ENCODE data around the gene ANKRD50.

Gene ANKRD50

GRCh38 chr4:124644621-124645020 lies 67.9 kb downstream of the ANKRD50 start:
- H3K4me3 ChIP-seq (ENCODE audit: low read depth, low read length), result no peak overlapping the region
- TF ChIP-seq, protein P1, sequence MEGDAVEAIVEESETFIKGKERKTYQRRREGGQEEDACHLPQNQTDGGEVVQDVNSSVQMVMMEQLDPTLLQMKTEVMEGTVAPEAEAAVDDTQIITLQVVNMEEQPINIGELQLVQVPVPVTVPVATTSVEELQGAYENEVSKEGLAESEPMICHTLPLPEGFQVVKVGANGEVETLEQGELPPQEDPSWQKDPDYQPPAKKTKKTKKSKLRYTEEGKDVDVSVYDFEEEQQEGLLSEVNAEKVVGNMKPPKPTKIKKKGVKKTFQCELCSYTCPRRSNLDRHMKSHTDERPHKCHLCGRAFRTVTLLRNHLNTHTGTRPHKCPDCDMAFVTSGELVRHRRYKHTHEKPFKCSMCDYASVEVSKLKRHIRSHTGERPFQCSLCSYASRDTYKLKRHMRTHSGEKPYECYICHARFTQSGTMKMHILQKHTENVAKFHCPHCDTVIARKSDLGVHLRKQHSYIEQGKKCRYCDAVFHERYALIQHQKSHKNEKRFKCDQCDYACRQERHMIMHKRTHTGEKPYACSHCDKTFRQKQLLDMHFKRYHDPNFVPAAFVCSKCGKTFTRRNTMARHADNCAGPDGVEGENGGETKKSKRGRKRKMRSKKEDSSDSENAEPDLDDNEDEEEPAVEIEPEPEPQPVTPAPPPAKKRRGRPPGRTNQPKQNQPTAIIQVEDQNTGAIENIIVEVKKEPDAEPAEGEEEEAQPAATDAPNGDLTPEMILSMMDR (IDR thresholded peaks at IDR 0.05; ENCODE audit: low read depth, low read length), result no peak
- peak; percentile 13 for DNase-seq (ENCODE audit: low read depth, low spot score)
- in situ Hi-C loops (cut with HindIII; ENCODE audit: low sequenced_read_pairs), result no loop called here

DNA sequence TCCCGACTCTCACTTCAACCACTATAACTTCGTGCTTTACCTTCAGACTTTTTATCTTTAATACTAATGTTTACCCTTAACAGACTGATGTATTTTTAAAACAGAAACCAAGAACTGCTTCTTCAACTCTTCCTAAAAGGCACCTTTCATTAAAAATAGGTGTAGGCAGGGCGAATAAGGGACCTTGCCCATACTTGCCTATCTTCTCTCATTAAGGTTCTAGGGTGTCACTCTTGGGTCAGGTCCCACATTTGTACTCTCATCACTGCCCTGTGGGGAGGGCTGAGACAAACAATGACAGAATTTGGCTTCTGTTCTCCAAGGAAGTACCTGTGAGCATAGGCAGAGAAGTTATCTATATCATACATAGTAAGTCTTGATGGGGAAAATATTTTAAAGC lies 69.7 kb downstream of the ANKRD50 start:
- H3K4me3 ChIP-seq (ENCODE audit: low read depth, low read length), result no peak overlapping the region
- TF ChIP-seq, protein P1 (IDR thresholded peaks at IDR 0.05; ENCODE audit: low read depth, low read length), result no peak
- in situ Hi-C loops (cut with HindIII; ENCODE audit: low sequenced_read_pairs), result no loop called here
- no peak for DNase-seq (ENCODE audit: low read depth, low spot score)

DNA sequence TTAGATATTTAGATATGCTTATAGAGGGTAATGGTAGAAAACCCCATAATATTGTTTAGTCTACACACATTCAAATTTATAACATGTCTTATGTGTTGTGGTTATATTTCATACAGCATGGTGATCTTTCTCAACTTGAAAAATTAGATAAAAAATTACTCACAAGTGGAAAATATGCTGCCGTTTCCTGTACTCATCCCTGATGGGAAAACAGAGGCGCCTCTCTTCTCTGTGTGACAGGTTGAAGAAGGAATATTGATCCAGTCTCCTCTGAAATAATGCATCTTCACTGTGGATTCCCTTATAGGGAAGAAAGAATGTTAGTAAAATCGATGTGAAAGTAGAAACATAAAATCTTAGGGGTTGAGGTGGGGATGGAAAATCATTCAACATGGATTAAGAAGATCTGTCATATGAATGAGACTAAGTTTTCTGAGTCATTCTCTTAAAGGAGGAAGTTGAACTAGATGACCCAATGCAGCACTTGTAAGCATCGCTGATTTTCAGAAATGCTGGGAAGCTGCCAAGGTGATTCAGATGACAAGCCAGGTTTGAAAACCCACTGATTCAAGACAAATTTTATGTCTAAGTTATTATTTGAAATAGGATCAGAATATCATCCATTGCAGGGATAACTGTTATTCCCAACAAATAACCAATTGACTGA lies 70.7 kb downstream of the ANKRD50 start:
- in situ Hi-C loops (cut with HindIII; ENCODE audit: low sequenced_read_pairs), result no loop called here
- TF ChIP-seq, protein P1 (IDR thresholded peaks at IDR 0.05; ENCODE audit: low read depth, low read length), result no peak
- H3K4me3 ChIP-seq (ENCODE audit: low read depth, low read length), result no peak overlapping the region
- DNase-seq (ENCODE audit: low read depth, low spot score), result peak; percentile 81

GRCh38 chr4:124640022-124640730 lies 72.4 kb downstream of the ANKRD50 start:
- no peak overlapping the region for H3K4me3 ChIP-seq (ENCODE audit: low read depth, low read length)
- in situ Hi-C loops (cut with HindIII; ENCODE audit: low sequenced_read_pairs), result no loop called here
- TF ChIP-seq, protein P1 (IDR thresholded peaks at IDR 0.05; ENCODE audit: low read depth, low read length), result no peak
- peak; percentile 85 for DNase-seq (ENCODE audit: low read depth, low spot score)

- in situ Hi-C loops (cut with HindIII; ENCODE audit: low sequenced_read_pairs), result no loop called here
- no peak overlapping the region for H3K4me3 ChIP-seq (ENCODE audit: low read depth, low read length)
- TF ChIP-seq, protein P1 (IDR thresholded peaks at IDR 0.05; ENCODE audit: low read depth, low read length), result no peak
- no peak for DNase-seq (ENCODE audit: low read depth, low spot score)
Observed at GRCh38 chr4:124637321-124637720, 75.2 kb downstream of the ANKRD50 start.

DNA sequence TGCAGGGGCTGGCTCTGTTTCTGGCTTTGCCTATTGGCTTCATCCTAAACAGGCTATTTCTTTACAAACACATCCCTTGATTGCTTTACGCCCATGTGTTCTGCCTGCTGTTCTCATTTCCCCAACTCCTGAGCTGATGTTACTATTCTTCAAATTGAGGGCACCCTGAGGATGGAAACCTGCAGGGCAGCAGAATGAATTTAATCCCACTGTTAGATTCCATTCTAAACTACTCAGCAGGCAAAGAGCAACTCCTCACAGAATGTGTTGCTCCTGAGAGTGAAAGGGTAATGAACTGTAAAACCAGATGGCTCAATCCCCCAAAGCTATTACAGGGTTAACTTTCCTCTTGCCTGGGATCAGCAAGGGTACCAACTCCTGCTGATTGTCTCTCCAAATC lies 75.7 kb downstream of the ANKRD50 start:
- in situ Hi-C loops (cut with HindIII; ENCODE audit: low sequenced_read_pairs), result no loop called here
- no peak overlapping the region for H3K4me3 ChIP-seq (ENCODE audit: low read depth, low read length)
- TF ChIP-seq, protein P1 (IDR thresholded peaks at IDR 0.05; ENCODE audit: low read depth, low read length), result no peak
- DNase-seq (ENCODE audit: low read depth, low spot score), result peak; percentile 31
